ENCODE measurements around the gene APOBEC3A. TPM values are rescaled to one million over a fixed set of nuclear protein-coding genes. Genes with fewer than 3 reads are reported as not detected.
A peak's percentile ranks its signal among the peaks of the same experiment; 100 is the strongest.

APOBEC3A gene
- total RNA-seq, 1 experiment from 2014 or later: not detected

GRCh38 chr22:38971791-38972190 is 14.4 kb downstream of the APOBEC3A start:
- CTCF ChIA-PET: interaction anchor here (0.6 to 1.2 kb wide), 3 partner anchors 101 to 335 kb away, joined by 3 to 4 read pairs (median 3); no protein-coding TSS in a partner anchor

GRCh38 chr22:38972558-38972957 is 15.1 kb downstream of the APOBEC3A start:
- Histone ChIP-seq H3K36me3 (ENCODE audit: control insufficient read depth, insufficient read depth, low read length) (no peaks in the 10 kb centered on the region), H3K4me3 (ENCODE audit: low read depth, low read length) (no peak overlapping the region), H3K9me3 (peaks cover 9% of the 10 kb centered on the region; the same call in 1 of the 2 replicates), H3K27me3 (replicated peaks; ENCODE audit: control insufficient read depth, insufficient read depth, low read length) (no peaks in the 10 kb centered on the region), H3K4me1 (no peaks in the 10 kb centered on the region)
- H3K27me3 Mint-ChIP-seq (ENCODE audit: insufficient read depth, unreplicated experiment): no peaks in the 10 kb centered on the region
- POLR2A ChIA-PET: no interaction called here
- CTCF ChIA-PET: interaction anchor here (0.6 kb wide), 1 partner anchor 334 kb away, joined by 4 read pairs; no protein-coding TSS in a partner anchor
- no peaks in the 10 kb centered on the region for H3K4me1 Mint-ChIP-seq (ENCODE audit: low read depth, unreplicated experiment)
- DNase-seq: no peak
- no peak overlapping the region for H3K4me3 Mint-ChIP-seq (ENCODE audit: unreplicated experiment)
- H3K27ac Mint-ChIP-seq (ENCODE audit: unreplicated experiment): no peak overlapping the region
- no peaks in the 10 kb centered on the region for H3K9me3 Mint-ChIP-seq (ENCODE audit: unreplicated experiment)
- intact Hi-C loops (cut with micrococcal nuclease; ENCODE audit: unreplicated experiment): no loop called here
- BruUV-seq (replicated peaks): no TSS peak
- TF ChIP-seq CTCF (IDR thresholded peaks at IDR 0.05; ENCODE audit: insufficient read depth in 1 of 2, low read depth in 1 of 2, low read length in 1 of 2, severe bottlenecking in 1 of 2, unreplicated experiment in 1 of 2): no peak
- H3K36me3 Mint-ChIP-seq (ENCODE audit: insufficient read depth, unreplicated experiment): peaks cover 9% of the 10 kb centered on the region

More at GRCh38 chr22:38971791-38972190, 14.4 kb downstream of the APOBEC3A start:
- Histone ChIP-seq H3K4me1 (no peaks in the 10 kb centered on the region), H3K36me3 (ENCODE audit: control insufficient read depth, insufficient read depth, low read length) (no peaks in the 10 kb centered on the region), H3K4me3 (ENCODE audit: low read depth, low read length) (no peak overlapping the region), H3K9me3 (peaks cover 9% of the 10 kb centered on the region; the same call in 1 of the 2 replicates), H3K27me3 (replicated peaks; ENCODE audit: control insufficient read depth, insufficient read depth, low read length) (no peaks in the 10 kb centered on the region)
- no peak for DNase-seq
- no peaks in the 10 kb centered on the region for H3K4me1 Mint-ChIP-seq (ENCODE audit: low read depth, unreplicated experiment)
- H3K27me3 Mint-ChIP-seq (ENCODE audit: insufficient read depth, unreplicated experiment): no peaks in the 10 kb centered on the region
- H3K4me3 Mint-ChIP-seq (ENCODE audit: unreplicated experiment): no peak overlapping the region
- no peak for TF ChIP-seq CTCF (IDR thresholded peaks at IDR 0.05; ENCODE audit: insufficient read depth in 1 of 2, low read depth in 1 of 2, low read length in 1 of 2, severe bottlenecking in 1 of 2, unreplicated experiment in 1 of 2)
- H3K9me3 Mint-ChIP-seq (ENCODE audit: unreplicated experiment): no peaks in the 10 kb centered on the region
- peaks cover 5% of the 10 kb centered on the region for H3K36me3 Mint-ChIP-seq (ENCODE audit: insufficient read depth, unreplicated experiment)
- no peak overlapping the region for H3K27ac Mint-ChIP-seq (ENCODE audit: unreplicated experiment)
- BruUV-seq (replicated peaks): no TSS peak
- POLR2A ChIA-PET: no interaction called here
- intact Hi-C loops (cut with micrococcal nuclease; ENCODE audit: unreplicated experiment): no loop called here

- peak; percentile 46 to 57 for DNase-seq
- TF ChIP-seq CTCF (IDR thresholded peaks at IDR 0.05; ENCODE audit: insufficient read depth in 1 of 2, low read depth in 1 of 2, low read length in 1 of 2, severe bottlenecking in 1 of 2, unreplicated experiment in 1 of 2): peak; percentile 66 to 72
- Mint-ChIP-seq H3K36me3 (ENCODE audit: insufficient read depth, unreplicated experiment) (peaks cover 9% of the 10 kb centered on the region), H3K4me1 (ENCODE audit: low read depth, unreplicated experiment) (no peaks in the 10 kb centered on the region), H3K27ac (ENCODE audit: unreplicated experiment) (no peak overlapping the region), H3K4me3 (ENCODE audit: unreplicated experiment) (no peak overlapping the region), H3K27me3 (ENCODE audit: insufficient read depth, unreplicated experiment) (no peaks in the 10 kb centered on the region), H3K9me3 (ENCODE audit: unreplicated experiment) (no peaks in the 10 kb centered on the region)
- no TSS peak for BruUV-seq (replicated peaks)
- Histone ChIP-seq H3K27me3 (replicated peaks; ENCODE audit: control insufficient read depth, insufficient read depth, low read length) (no peaks in the 10 kb centered on the region), H3K4me1 (no peaks in the 10 kb centered on the region), H3K36me3 (ENCODE audit: control insufficient read depth, insufficient read depth, low read length) (no peaks in the 10 kb centered on the region), H3K9me3 (peaks cover 9% of the 10 kb centered on the region; the same call in 1 of the 2 replicates), H3K4me3 (ENCODE audit: low read depth, low read length) (no peak overlapping the region)
- POLR2A ChIA-PET: no interaction called here
- intact Hi-C loops (cut with micrococcal nuclease; ENCODE audit: unreplicated experiment): no loop called here
- CTCF ChIA-PET: no interaction called here
Measured at GRCh38 chr22:38973289-38974169, 16.1 kb downstream of the APOBEC3A start.

All from Caco-2 (cell line).